MM.1S (cell line): Measurements from ENCODE around the gene ELK1.

Source experiments
- DNase-seq: peaks from one replicate; pipeline ENCODE4 v3.0.0-alpha.2; 2015
- H2AFZ ChIP-seq: fragments of 300-600 bp; sonication (generic); 2 replicates; pipeline ENCODE4 v1.6.0; 2016; ENCODE audit warnings: antibody characterized with exemption, low read length
- H3F3A ChIP-seq: fragments of 300-600 bp; sonication (generic); 2 replicates; pipeline ENCODE4 v1.6.1; 2016; ENCODE audit warnings: mild to moderate bottlenecking, antibody characterized with exemption, low read length, moderate library complexity, mixed read lengths; ENCODE audit not compliant: insufficient read depth
- H3K27ac ChIP-seq: fragments of 300-600 bp; sonication (generic); 2 replicates; pipeline ENCODE4 v1.5.1; 2016; ENCODE audit warnings: mild to moderate bottlenecking, low read length
- H3K27me3 ChIP-seq: fragments of 300-600 bp; sonication (generic); replicated peaks from 2 replicates; pipeline ENCODE4 v1.6.0; 2016; ENCODE audit warnings: low read length; ENCODE audit not compliant: insufficient read depth
- H3K36me3 ChIP-seq: fragments of 300-600 bp; sonication (generic); replicated peaks from 2 replicates; pipeline ENCODE4 v1.6.1; 2016; ENCODE audit warnings: mild to moderate bottlenecking, low read length, mixed read lengths; ENCODE audit not compliant: insufficient read depth
- H3K4me1 ChIP-seq: fragments of 300-600 bp; sonication (generic); 2 replicates; pipeline ENCODE4 v1.6.1; 2016; ENCODE audit warnings: low read length, mixed read lengths
- H3K4me2 ChIP-seq: fragments of 300-600 bp; sonication (generic); 2 replicates; pipeline ENCODE4 v1.6.0; 2016; ENCODE audit warnings: low read depth, low read length
- H3K4me3 ChIP-seq: fragments of 300-600 bp; sonication (generic); 2 replicates; pipeline ENCODE4 v1.5.1; 2016; ENCODE audit warnings: low read length, mixed read lengths
- H3K79me2 ChIP-seq: fragments of 300-600 bp; sonication (generic); 2 replicates; pipeline ENCODE4 v1.6.1; 2016; ENCODE audit warnings: mixed run types, low read length, mixed read lengths
- H3K9ac ChIP-seq: fragments of 300-600 bp; sonication (generic); 2 replicates; pipeline ENCODE4 v1.6.1; 2016; ENCODE audit warnings: low read length, mixed read lengths
- H3K9me2 ChIP-seq: fragments of 300-600 bp; sonication (generic); replicated peaks from 2 replicates; pipeline ENCODE4 v1.6.1; 2016; ENCODE audit warnings: mild to moderate bottlenecking, low read length, mixed read lengths; ENCODE audit not compliant: insufficient read depth
- H3K9me3 ChIP-seq: fragments of 300-600 bp; sonication (generic); replicated peaks from 2 replicates; pipeline ENCODE4 v1.6.1; 2016; ENCODE audit warnings: mild to moderate bottlenecking, low read length, mixed read lengths; ENCODE audit not compliant: insufficient read depth
- H4K20me1 ChIP-seq: fragments of 300-600 bp; sonication (generic); 2 replicates; pipeline ENCODE4 v1.6.1; 2016; ENCODE audit warnings: mild to moderate bottlenecking, low read length, moderate library complexity, mixed read lengths; ENCODE audit not compliant: insufficient read depth
- EZH2 ChIP-seq: fragments of 300-600 bp; sonication (generic); optimal IDR thresholded peaks from 2 replicates; pipeline ENCODE3; 2017; ENCODE audit warnings: low read depth, mild to moderate bottlenecking, antibody characterized with exemption, low read length, mixed read lengths
- EZH2phosphoT487 ChIP-seq: fragments of 300-600 bp; sonication (generic); IDR thresholded peaks from 2 replicates; pipeline ENCODE4 v1.6.1; 2018; ENCODE audit warnings: antibody characterized with exemption, low read length
- TF ChIP-seq, protein P1 (sequence below): fragments of 300-600 bp; sonication (generic); IDR thresholded peaks from 2 replicates; pipeline ENCODE4 v1.5.1; 2016; ENCODE audit warnings: antibody characterized with exemption, low read length, mixed read lengths

The ELK1 gene

DNA sequence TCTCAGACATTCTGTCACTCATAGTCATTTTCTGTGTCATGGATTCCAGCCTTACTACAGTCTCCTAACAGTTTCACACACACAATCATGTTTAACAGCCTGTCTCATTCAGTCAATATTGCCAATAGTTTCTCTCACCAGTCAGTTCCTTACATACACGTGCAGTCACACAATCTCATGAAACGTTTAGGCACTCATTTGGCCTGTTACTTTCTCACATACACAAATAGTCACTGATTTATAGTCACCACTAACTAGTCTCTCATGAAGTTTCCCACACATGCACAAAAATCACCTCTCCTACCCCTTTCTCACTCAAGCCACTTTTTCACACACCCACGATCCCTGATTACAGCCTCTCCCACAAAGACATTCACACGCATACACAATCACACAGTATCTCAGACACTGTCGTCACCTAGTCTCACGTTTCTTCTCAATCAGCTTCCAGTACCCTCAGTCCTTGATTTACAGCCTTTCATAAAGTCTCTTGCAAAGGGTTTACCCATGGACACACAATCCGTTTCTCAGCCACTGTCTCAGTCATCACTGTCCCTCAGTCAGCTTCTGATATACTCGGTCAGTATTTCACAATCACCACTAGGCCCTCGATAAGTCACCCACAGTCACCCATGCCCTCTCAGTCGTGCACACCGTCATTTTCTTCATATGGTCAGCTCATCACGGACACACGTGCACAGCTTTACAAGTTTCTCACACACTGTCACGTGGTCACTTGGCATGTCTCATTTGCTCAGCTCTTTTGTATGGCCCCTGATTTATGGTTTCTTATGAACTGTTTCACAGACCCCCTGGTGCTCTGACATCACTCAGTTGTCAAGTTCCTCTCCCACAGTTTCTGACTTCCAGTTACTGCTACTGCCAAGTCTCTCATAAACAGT lies 16.4 kb downstream of the ELK1 start:
- no peak for TF ChIP-seq EZH2phosphoT487
- TF ChIP-seq, protein P1, sequence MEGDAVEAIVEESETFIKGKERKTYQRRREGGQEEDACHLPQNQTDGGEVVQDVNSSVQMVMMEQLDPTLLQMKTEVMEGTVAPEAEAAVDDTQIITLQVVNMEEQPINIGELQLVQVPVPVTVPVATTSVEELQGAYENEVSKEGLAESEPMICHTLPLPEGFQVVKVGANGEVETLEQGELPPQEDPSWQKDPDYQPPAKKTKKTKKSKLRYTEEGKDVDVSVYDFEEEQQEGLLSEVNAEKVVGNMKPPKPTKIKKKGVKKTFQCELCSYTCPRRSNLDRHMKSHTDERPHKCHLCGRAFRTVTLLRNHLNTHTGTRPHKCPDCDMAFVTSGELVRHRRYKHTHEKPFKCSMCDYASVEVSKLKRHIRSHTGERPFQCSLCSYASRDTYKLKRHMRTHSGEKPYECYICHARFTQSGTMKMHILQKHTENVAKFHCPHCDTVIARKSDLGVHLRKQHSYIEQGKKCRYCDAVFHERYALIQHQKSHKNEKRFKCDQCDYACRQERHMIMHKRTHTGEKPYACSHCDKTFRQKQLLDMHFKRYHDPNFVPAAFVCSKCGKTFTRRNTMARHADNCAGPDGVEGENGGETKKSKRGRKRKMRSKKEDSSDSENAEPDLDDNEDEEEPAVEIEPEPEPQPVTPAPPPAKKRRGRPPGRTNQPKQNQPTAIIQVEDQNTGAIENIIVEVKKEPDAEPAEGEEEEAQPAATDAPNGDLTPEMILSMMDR: no peak
- no peak for TF ChIP-seq EZH2
- H3K9me3 ChIP-seq: no peaks in the 10 kb centered on the region
- DNase-seq: no peak

DNA sequence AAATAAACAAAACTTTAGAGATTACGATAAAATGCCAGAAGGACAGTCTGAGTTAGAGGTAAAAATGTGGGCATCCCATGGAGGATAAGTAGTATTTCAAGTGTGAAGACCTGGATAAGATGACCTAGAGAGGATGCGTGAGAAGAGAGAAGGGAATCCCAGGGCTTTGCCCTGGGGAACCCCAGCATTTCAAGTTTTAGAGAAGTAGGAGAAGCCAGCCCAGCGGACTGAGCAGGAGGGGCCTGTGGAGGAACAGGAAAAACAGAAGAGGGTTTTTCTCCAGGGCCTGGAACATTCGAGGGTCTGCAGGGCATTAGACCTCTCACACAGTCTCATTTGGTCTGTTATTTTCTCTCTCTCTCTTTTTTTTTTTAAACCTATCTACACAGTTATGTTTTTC lies 17.7 kb downstream of the ELK1 start:
- H3K36me3 ChIP-seq: no peaks in the 10 kb centered on the region

More for the DNA sequence above, 16.4 kb downstream of the ELK1 start:
- Histone ChIP-seq H3K36me3 (no peaks in the 10 kb centered on the region), H3K9me2 (no peaks in the 10 kb centered on the region), H3F3A (no peaks in the 10 kb centered on the region), H3K4me1 (peaks cover 6% of the 10 kb centered on the region; the same call in 1 of the 2 replicates), H3K4me3 (no peak overlapping the region), H3K27ac (no peak overlapping the region), H3K9ac (no peak overlapping the region), H2AFZ (no peak overlapping the region), H3K27me3 (no peaks in the 10 kb centered on the region), H3K4me2 (no peak overlapping the region), H4K20me1 (no peaks in the 10 kb centered on the region), H3K79me2 (no peaks in the 10 kb centered on the region)

DNA sequence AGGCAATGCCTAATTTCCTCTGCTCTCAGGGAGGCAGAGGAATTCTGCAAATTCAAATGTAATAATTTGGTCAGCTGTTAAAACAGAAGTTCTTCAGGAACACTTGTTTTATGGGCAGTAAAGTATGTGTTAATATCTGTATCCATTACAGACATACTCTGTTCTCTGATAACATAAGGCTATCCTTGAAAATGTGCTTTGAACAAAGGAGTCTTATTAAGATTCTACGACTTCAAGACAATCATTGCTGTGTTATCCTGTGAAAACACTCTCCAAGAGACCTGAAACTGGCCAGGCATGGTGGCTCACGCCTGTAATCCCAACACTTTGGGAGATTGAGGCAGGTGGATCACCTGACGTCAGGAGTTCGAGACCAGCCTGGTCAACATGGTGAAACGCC lies 18.7 kb downstream of the ELK1 start:
- Histone ChIP-seq H3K27me3 (no peaks in the 10 kb centered on the region), H3K36me3 (no peaks in the 10 kb centered on the region)

More for the DNA sequence above, 17.7 kb downstream of the ELK1 start:
- no peak overlapping the region for H3K27ac ChIP-seq
- TF ChIP-seq EZH2phosphoT487 (no peak), EZH2 (no peak)
- TF ChIP-seq, protein P1: no peak
- no peak overlapping the region for H3K4me3 ChIP-seq
- no peaks in the 10 kb centered on the region for H3F3A ChIP-seq
- DNase-seq: no peak
- no peaks in the 10 kb centered on the region for H3K79me2 ChIP-seq
- peaks cover 6% of the 10 kb centered on the region; the same call in 1 of the 2 replicates for H3K4me1 ChIP-seq
- no peak overlapping the region for H3K4me2 ChIP-seq
- H3K9me2 ChIP-seq: no peaks in the 10 kb centered on the region
- H3K9ac ChIP-seq: no peak overlapping the region
- no peaks in the 10 kb centered on the region for H4K20me1 ChIP-seq
- H3K27me3 ChIP-seq: no peaks in the 10 kb centered on the region
- no peaks in the 10 kb centered on the region for H3K9me3 ChIP-seq
- H2AFZ ChIP-seq: no peak overlapping the region

More for the DNA sequence above, 18.7 kb downstream of the ELK1 start:
- Histone ChIP-seq H2AFZ (no peak overlapping the region), H3K4me1 (peaks cover 6% of the 10 kb centered on the region; the same call in 1 of the 2 replicates), H3K79me2 (no peaks in the 10 kb centered on the region), H3F3A (no peaks in the 10 kb centered on the region), H3K4me3 (no peak overlapping the region), H4K20me1 (no peaks in the 10 kb centered on the region), H3K9me3 (no peaks in the 10 kb centered on the region), H3K9ac (no peak overlapping the region), H3K4me2 (no peak overlapping the region), H3K27ac (no peak overlapping the region), H3K9me2 (no peaks in the 10 kb centered on the region)
- DNase-seq: no peak
- TF ChIP-seq EZH2 (no peak), EZH2phosphoT487 (no peak)
- TF ChIP-seq, protein P1: no peak
